Nephron progenitor cell (in vitro differentiated cells): ENCODE data around the gene GBP2.
"Not testable (repeated sequence)": the region's sequence is repeated elsewhere in the genome, so short reads cannot be mapped to it uniquely, and the experiment has no call there.

Source experiments
- DNase-seq: peaks from one replicate; pipeline ENCODE4 v3.0.0; 2021
- H3K27ac Mint-ChIP-seq: 2 replicates; pipeline ENCODE4 v1.8.0; 2021; ENCODE audit warnings: mild to moderate bottlenecking, moderate library complexity, mixed read lengths
- H3K27me3 Mint-ChIP-seq: 2 replicates; pipeline ENCODE4 v1.8.0; 2021; ENCODE audit warnings: mild to moderate bottlenecking, low read depth, mixed read lengths; ENCODE audit not compliant: poor library complexity
- H3K36me3 Mint-ChIP-seq: 2 replicates; pipeline ENCODE4 v1.8.0; 2021; ENCODE audit warnings: low read depth, mixed read lengths
- H3K4me1 Mint-ChIP-seq: 2 replicates; pipeline ENCODE4 v1.8.0; 2021; ENCODE audit warnings: mixed read lengths
- H3K4me3 Mint-ChIP-seq: 2 replicates; pipeline ENCODE4 v1.8.0; 2021; ENCODE audit warnings: mild to moderate bottlenecking, moderate library complexity, mixed read lengths
- H3K9me3 Mint-ChIP-seq: 2 replicates; pipeline ENCODE4 v1.8.0; 2021; ENCODE audit warnings: mild to moderate bottlenecking, moderate library complexity, mixed read lengths
- TF ChIP-seq, protein P1 (sequence below): fragments of 200-600 bp; sonication (generic); IDR thresholded peaks from 2 replicates; pipeline ENCODE4 v1.5.0; 2021; ENCODE audit warnings: antibody characterized with exemption

GBP2 gene

DNA sequence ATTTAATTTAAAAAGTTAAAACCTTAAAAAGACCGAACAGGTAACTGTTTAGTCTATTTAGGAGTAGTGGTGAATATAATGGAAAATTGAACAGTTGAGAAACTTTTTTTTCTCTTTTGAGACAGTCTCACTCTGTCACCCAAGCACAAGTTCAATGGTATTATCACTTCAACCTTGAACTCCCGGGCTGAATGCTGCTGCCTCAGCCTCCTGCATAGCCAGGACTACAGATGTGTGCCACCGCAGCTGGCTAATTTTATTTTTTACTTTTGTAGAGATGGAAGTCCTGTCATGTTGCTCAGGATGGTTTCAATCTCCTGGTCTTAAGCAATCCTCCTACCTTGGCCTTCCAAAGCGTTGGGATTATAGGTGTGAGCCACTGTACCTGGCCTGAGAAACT is 16.2 kb upstream of the GBP2 start:
- Mint-ChIP-seq H3K27ac (no peak overlapping the region), H3K27me3 (peaks cover 13% of the 10 kb centered on the region), H3K4me3 (no peak overlapping the region), H3K4me1 (no peaks in the 10 kb centered on the region), H3K36me3 (no peaks in the 10 kb centered on the region), H3K9me3 (peaks cover 11% of the 10 kb centered on the region)
- no peak for DNase-seq
- TF ChIP-seq, protein P1, sequence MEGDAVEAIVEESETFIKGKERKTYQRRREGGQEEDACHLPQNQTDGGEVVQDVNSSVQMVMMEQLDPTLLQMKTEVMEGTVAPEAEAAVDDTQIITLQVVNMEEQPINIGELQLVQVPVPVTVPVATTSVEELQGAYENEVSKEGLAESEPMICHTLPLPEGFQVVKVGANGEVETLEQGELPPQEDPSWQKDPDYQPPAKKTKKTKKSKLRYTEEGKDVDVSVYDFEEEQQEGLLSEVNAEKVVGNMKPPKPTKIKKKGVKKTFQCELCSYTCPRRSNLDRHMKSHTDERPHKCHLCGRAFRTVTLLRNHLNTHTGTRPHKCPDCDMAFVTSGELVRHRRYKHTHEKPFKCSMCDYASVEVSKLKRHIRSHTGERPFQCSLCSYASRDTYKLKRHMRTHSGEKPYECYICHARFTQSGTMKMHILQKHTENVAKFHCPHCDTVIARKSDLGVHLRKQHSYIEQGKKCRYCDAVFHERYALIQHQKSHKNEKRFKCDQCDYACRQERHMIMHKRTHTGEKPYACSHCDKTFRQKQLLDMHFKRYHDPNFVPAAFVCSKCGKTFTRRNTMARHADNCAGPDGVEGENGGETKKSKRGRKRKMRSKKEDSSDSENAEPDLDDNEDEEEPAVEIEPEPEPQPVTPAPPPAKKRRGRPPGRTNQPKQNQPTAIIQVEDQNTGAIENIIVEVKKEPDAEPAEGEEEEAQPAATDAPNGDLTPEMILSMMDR: no peak

DNA sequence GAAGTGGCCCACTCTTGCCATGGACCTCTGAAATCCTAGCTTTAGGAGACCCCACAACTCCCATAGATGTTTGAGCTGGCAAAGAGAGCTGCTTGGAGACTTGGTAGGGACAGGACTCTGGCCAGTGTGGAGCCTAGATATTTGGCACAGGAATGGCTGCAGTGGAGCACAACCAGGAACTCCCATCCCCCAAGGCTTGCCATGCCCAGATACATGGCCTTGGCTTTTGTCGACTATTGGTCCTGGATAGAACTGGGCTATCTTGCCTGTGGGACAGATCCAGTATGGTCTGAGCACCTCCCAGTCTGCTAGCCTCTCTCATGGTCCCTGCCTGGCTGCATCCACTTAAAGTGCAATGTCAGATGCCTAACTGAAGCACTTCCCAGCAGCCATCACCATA is 7.8 kb upstream of the GBP2 start:
- Mint-ChIP-seq H3K36me3 (no peaks in the 10 kb centered on the region), H3K4me3 (no peak overlapping the region), H3K27ac (no peak overlapping the region), H3K9me3 (peaks cover 10% of the 10 kb centered on the region), H3K27me3 (peaks cover 3% of the 10 kb centered on the region), H3K4me1 (no peaks in the 10 kb centered on the region)
- TF ChIP-seq, protein P1: no peak
- DNase-seq: no peak

DNA sequence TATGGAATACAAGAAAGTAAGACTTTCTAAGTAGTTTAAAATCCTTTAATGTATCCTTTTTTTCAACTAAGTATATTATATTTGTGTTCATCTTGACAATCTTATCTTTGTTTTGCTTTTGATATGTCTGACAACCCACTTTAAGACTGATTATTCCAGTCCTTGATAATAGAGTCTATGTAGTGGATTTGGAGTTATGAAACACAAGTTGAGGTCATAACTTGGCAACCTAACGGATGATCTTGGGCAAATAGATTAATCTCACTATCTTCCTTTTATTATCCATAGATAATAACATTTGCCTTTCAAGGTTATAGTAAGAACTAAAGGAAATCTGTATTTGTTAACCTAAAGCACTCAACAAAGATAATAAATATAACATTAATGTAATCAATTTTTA is 4.8 kb upstream of the GBP2 start:
- Mint-ChIP-seq H3K9me3 (peaks cover 4% of the 10 kb centered on the region), H3K4me1 (no peaks in the 10 kb centered on the region), H3K27me3 (no peaks in the 10 kb centered on the region), H3K27ac (no peak overlapping the region), H3K4me3 (no peak overlapping the region), H3K36me3 (no peaks in the 10 kb centered on the region)
- no peak for DNase-seq
- TF ChIP-seq, protein P1: no peak

DNA sequence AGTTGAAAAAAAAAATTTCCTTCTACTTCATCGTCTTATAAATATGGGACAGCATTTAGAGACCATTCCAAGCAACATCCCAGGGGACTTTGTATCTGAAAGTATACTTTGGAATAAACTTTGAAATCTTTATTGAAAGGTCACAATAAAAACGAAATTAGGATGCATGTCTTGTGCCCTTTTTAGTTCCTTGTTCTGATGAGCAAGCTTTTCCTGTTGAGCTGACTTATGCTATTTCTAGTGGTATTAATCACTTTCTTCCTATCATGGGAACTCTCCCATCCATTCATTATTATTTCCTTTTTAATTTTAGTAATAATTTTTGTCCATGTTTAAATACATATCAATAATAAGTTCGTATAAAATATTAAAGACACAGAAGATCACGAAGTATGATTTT is 4.0 kb upstream of the GBP2 start:
- no peaks in the 10 kb centered on the region for H3K4me1 Mint-ChIP-seq
- H3K9me3 Mint-ChIP-seq: peaks cover 4% of the 10 kb centered on the region
- H3K27me3 Mint-ChIP-seq: no peaks in the 10 kb centered on the region
- H3K4me3 Mint-ChIP-seq: no peak overlapping the region
- DNase-seq: no peak
- TF ChIP-seq, protein P1: no peak
- no peak overlapping the region for H3K27ac Mint-ChIP-seq
- H3K36me3 Mint-ChIP-seq: no peaks in the 10 kb centered on the region

DNA sequence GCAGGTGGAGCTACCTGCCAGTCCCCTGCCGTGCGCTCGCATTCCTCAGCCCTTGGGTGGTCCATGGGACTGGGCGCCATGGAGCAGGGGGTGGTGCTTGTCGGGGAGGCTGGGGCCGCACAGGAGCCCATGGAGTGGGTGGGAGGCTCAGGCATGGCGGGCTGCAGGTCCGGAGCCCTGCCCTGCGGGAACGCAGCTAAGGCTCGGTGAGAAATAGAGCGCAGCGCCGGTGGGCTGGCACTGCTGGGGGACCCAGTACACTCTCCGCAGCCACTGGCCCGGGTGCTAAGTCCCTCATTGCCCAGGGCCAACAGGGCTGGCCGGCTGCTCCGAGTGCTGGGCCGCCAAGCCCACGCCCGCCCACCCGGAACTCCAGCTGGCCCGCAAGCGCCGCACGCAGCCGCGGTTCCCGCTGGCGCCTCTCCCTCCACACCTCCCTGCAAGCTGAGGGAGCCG is 2.1 kb upstream of the GBP2 start:
- not testable (repeated sequence) for H3K36me3 Mint-ChIP-seq, H3K4me1 Mint-ChIP-seq, H3K27me3 Mint-ChIP-seq, H3K4me3 Mint-ChIP-seq, H3K27ac Mint-ChIP-seq, H3K9me3 Mint-ChIP-seq, DNase-seq

DNA sequence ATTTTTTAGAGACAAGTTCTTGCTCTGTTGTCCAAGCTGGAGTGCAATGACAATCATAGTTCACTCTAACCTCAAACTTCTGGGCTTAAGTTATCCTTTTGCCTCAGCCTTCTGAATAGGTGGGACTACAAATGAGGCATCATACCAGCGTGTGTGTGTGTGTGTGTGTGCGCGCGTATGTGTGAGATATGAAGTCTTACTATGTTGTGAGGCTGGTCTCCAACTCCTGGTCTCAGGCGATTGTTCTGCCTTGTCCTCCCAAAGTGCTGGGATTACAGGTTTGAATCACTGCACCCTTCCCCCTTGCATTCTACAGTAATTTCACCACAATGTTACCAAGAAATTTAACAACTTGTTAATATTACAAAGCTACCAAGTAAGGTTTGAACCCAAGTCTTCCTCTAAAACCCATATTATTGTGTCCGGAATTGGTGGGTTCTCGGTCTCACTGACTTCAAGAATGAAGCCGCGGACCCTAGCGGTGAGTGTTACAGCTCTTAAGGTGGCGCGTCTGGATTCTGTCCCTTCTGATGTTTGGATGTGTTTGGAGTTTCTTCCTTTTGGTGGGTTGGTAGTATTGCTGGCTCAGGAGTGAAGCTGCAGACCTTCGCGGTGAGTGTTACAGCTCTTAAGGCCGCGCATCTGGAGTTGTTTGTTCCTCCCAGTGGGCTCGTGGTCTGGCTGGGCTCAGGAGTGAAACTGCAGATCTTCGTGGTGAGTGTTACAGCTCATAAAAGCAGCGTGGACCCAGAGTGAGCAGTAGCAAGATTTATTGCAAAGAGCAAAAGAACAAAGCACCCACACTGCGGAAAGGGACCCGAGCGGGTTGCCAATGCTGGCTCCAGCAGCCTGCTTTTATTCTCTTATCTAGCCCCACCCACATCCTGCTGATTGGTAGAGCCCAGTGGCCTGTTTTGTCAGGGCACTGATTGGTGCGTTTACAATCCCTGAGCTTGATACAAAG is 970 bp upstream of the GBP2 start:
- not testable (repeated sequence) for DNase-seq, H3K36me3 Mint-ChIP-seq, H3K27me3 Mint-ChIP-seq, H3K4me1 Mint-ChIP-seq, H3K4me3 Mint-ChIP-seq, H3K9me3 Mint-ChIP-seq, H3K27ac Mint-ChIP-seq
